22Rv1 (cell line): ENCODE measurements around the gene TTL.

Experiments used
- H3K27ac ChIP-seq: fragments of 450-650 bp; 2 replicates; pipeline ENCODE4 v1.5.1; 2017
- ZFX ChIP-seq: fragments of 450-650 bp; IDR thresholded peaks from 2 replicates; pipeline ENCODE4 v1.6.1; 2017; ENCODE audit warnings: antibody characterized with exemption, borderline replicate concordance
- TF ChIP-seq, protein P1 (sequence below): fragments of 450-650 bp; IDR thresholded peaks from 2 replicates; pipeline ENCODE4 v1.5.1; 2017; ENCODE audit warnings: mild to moderate bottlenecking

TTL gene

DNA sequence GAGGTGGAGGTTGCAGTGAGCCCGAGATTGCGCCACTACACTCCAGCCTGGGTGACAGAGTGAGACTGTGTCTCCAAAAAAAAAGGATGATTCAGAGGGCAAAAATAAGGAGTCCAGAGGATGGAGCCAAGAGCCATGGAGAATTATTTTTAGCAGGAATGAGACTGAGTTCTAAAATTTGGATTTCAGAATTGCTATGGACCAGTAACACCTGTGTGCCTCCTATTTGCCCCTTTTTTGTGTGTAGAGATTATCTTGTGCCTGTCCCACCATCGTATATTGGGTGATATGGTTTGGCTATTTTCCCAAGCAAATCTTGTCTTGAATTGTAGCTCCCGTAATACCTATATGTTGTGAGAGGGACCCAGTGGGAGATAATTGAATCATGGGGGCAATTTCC, 32.1 kb upstream of the TTL start:
- TF ChIP-seq, protein P1, sequence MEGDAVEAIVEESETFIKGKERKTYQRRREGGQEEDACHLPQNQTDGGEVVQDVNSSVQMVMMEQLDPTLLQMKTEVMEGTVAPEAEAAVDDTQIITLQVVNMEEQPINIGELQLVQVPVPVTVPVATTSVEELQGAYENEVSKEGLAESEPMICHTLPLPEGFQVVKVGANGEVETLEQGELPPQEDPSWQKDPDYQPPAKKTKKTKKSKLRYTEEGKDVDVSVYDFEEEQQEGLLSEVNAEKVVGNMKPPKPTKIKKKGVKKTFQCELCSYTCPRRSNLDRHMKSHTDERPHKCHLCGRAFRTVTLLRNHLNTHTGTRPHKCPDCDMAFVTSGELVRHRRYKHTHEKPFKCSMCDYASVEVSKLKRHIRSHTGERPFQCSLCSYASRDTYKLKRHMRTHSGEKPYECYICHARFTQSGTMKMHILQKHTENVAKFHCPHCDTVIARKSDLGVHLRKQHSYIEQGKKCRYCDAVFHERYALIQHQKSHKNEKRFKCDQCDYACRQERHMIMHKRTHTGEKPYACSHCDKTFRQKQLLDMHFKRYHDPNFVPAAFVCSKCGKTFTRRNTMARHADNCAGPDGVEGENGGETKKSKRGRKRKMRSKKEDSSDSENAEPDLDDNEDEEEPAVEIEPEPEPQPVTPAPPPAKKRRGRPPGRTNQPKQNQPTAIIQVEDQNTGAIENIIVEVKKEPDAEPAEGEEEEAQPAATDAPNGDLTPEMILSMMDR = no peak
- H3K27ac ChIP-seq = no peak overlapping the region

DNA sequence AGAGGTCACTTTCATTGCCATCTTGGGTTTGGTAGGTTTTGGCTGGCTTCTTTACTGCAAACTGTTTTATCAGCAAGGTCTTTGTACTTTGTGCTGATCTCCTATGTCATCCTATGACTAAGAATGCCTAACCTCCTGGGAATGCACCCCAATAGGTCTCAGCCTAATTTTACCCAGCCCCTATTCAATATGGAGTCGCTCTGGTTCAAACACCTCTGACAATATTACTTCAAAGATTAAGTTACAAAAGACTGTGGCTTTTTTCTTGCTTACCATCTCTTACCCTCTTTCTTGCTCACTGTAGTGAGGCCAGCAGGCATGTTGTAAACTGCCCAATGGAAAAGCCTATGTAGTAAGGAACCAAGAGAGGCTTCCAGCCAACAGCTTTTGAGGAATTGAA, 30.6 kb upstream of the TTL start:
- no peak for TF ChIP-seq ZFX
- TF ChIP-seq, protein P1 = no peak
- H3K27ac ChIP-seq = no peak overlapping the region

DNA sequence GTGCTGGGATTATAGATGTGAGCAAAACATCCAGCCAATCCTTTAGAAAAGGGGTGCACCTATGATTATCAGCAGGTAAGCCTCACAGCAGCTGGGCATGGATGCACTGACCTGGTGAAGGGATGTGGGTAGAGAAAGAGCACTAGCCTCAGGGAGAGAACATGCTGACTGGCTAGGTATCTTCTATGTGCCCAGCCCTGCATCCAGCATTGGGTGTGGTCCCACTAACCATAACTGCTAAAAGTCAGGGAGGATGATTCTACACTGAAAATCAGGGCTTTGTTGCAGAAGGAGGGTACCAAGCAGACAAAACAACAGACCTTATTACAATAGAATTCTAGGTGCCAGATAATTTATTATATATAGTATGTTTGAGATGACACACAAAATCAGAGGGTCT, 27.4 kb upstream of the TTL start:
- TF ChIP-seq, protein P1 = no peak
- TF ChIP-seq ZFX = no peak
- no peak overlapping the region for H3K27ac ChIP-seq

DNA sequence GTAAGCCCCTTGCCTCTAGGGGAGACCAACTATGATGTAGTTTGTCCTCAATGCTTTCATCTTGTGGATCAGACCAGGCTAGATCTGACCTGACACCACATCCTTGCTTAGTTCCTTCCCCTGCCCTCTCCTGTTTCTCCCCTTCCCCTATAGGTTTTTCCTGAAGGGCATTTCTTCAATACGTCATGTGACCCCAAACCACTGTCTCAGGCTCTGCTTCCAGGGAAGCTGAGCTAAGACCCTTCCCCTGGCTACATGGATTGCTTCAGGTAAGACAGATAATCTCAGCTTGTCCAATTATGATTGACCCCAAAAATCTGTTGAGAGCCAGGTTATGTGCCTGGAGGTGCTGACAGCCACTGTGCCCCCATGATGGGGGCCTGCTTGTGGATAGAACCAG, 22.6 kb upstream of the TTL start:
- no peak overlapping the region for H3K27ac ChIP-seq
- TF ChIP-seq, protein P1 = no peak
- TF ChIP-seq ZFX = no peak

DNA sequence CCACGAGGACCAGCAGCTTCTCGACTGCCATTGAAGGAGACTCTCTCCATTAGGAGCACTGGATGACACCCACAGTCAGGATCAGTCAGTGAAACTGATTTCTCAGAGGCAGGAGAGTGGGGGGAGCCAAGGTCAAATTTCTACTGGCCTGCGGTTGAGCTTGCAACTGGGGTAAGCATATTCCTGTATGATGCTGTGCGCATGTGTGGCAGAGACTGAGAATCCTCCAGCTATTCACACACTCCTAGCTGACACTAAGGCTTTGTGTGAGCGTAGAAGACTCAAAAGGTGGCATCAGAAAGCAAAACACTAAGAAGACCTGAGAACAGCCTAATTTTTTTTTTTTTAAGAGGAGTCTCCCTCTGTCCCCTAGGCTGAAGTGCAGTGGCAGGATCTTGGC, 19.8 kb upstream of the TTL start:
- no peak for TF ChIP-seq ZFX
- TF ChIP-seq, protein P1 = no peak
- no peak overlapping the region for H3K27ac ChIP-seq

DNA sequence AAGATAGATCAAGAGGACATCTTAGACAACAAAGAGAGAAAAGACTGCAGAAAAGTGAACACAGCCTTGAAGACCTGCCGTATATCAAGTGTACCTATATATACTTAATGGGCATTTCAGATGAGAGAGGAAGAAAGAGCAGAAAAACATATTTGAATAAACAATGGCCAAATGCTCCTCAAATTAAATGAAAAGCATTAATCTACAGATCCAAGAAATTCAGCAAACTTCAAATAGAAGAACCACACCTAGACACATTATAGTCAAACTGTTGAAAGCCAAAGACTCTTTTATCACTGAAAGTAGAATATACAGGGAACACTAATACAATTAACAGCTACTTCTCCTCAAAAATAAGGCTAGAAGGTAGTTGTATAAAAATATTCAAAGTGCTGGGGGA, 18.7 kb upstream of the TTL start:
- TF ChIP-seq, protein P1 = no peak
- TF ChIP-seq ZFX = no peak
- no peak overlapping the region for H3K27ac ChIP-seq

DNA sequence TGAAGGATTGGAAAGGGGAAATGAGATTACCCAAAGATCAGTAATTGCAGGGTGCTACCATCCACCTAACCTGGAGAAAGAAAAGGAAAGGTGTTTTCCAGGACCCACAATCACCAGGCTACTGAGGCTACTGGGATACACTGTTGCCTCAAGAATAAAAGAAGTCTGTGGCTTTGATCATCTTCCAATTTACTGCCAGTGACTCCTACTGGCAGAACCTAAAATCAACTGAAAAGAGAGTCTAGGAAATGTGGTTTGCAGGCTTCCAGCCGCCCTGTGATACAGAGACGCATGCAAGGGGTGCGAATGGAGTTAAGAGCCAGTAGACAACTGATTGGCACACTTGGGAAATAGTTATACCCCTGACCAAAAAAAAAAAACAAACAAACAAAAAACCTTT, 16.6 kb upstream of the TTL start:
- H3K27ac ChIP-seq = no peak overlapping the region
- no peak for TF ChIP-seq ZFX
- TF ChIP-seq, protein P1 = peak; percentile 23
